ENCODE results near the gene ITGB7.

ITGB7 gene

DNA sequence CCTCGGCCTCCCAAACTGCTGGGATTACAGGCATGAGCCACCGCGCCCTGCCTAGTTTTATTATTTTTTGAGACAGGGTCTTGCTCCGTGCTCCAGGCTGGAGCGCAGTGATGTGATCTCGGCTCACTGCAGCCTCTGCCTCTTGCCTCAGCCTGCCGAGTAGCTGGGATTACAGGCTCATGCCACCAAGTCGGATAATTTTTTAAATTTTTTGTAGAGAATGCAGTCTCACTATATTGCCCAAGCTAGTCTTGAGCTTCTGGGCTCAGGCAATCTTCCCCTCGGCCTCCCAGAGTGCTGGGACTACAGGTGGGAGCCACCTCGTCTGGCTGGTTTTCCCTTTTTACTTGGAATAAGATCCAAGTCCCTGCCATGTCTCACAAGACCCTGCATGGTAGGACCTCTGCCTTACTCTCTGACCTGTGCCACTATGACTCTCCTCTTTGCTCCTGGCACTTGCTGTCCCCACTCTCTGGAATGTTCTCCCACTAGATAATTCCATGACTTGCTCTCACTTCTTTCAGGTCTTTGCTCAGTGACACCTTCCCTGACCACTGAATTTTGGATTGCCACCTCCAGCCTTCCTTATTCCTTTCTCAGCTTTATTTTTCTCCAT is 32.7 kb upstream of the ITGB7 start:
- H3K9me3 ChIP-seq (ENCODE audit: control insufficient read depth in 1 of 2, low read length in 2 of 2) = no peaks in the 10 kb centered on the region
- no peaks in the 10 kb centered on the region for H3K4me1 ChIP-seq (ENCODE audit: control insufficient read depth in 1 of 2, insufficient read depth in 2 of 2, low read length in 2 of 2)
- no peak overlapping the region for H3K9ac ChIP-seq (ENCODE audit: low read depth in 1 of 2, low read length in 2 of 2)
- H3K27ac ChIP-seq (ENCODE audit: low read depth, low read length) = no peak overlapping the region
- peaks cover 6 to 9% of the 10 kb centered on the region in 2 donors for H3K27me3 ChIP-seq (ENCODE audit: control insufficient read depth in 1 of 2, insufficient read depth in 2 of 2, low read length in 2 of 2)
- no peaks in the 10 kb centered on the region for H3K36me3 ChIP-seq (ENCODE audit: control insufficient read depth in 1 of 2, insufficient read depth in 2 of 2, low read length in 2 of 2)
- H3K4me3 ChIP-seq (ENCODE audit: low read depth in 1 of 2, low read length in 2 of 2) = no peak overlapping the region

DNA sequence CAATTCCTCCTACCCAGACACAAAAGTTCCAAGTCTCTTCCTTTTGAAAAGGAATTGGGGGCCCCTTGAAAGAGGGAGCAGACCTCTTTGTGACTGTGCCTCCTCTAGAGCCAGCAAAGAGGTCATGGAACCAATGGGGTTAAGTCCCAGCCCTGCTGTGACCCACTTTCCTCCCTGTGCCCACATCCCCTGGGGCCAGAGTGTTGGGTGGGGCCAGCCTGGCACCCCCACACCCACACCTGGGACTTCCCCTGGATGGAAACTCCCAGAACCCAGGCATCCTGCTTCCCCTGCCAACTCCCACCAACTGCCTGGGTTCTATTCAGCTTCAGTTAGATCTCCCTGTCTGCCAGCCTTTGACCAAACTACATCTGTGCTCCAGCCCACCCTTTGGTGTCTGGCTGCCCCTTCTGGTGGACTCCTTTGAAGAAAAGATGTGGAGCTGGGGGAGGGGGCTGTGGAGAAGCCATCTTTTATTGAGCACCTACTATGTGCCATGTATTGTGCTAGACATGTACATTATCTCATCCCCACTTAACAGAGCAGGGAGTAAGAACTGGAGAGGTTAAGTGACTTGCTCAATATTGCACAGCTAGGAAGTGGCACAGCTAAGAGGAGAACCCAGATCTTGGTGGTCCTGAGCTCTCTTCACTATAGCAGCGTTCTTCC is 29.5 kb upstream of the ITGB7 start:
- H3K4me1 ChIP-seq (ENCODE audit: control insufficient read depth in 1 of 2, insufficient read depth in 2 of 2, low read length in 2 of 2) = peaks cover 19 to 20% of the 10 kb centered on the region in 2 donors
- H3K4me3 ChIP-seq (ENCODE audit: low read depth in 1 of 2, low read length in 2 of 2) = no peak overlapping the region
- no peak overlapping the region for H3K9ac ChIP-seq (ENCODE audit: low read depth in 1 of 2, low read length in 2 of 2)
- H3K27me3 ChIP-seq (ENCODE audit: control insufficient read depth in 1 of 2, insufficient read depth in 2 of 2, low read length in 2 of 2) = peaks cover 4 to 10% of the 10 kb centered on the region in 2 donors
- H3K27ac ChIP-seq (ENCODE audit: low read depth, low read length) = no peak overlapping the region
- H3K36me3 ChIP-seq (ENCODE audit: control insufficient read depth in 1 of 2, insufficient read depth in 2 of 2, low read length in 2 of 2) = no peaks in the 10 kb centered on the region
- H3K9me3 ChIP-seq (ENCODE audit: control insufficient read depth in 1 of 2, low read length in 2 of 2) = no peaks in the 10 kb centered on the region

- Histone ChIP-seq H3K9me3 (ENCODE audit: control insufficient read depth in 1 of 2, low read length in 2 of 2) (no peaks in the 10 kb centered on the region), H3K4me3 (ENCODE audit: low read depth in 1 of 2, low read length in 2 of 2) (no peak overlapping the region), H3K27me3 (ENCODE audit: control insufficient read depth in 1 of 2, insufficient read depth in 2 of 2, low read length in 2 of 2) (peaks cover 7 to 10% of the 10 kb centered on the region in 2 donors), H3K4me1 (ENCODE audit: control insufficient read depth in 1 of 2, insufficient read depth in 2 of 2, low read length in 2 of 2) (peaks cover 26% of the 10 kb centered on the region in 2 donors), H3K9ac (ENCODE audit: low read depth in 1 of 2, low read length in 2 of 2) (no peak overlapping the region), H3K36me3 (ENCODE audit: control insufficient read depth in 1 of 2, insufficient read depth in 2 of 2, low read length in 2 of 2) (no peaks in the 10 kb centered on the region), H3K27ac (ENCODE audit: low read depth, low read length) (no peak overlapping the region)
These were observed 28.8 kb upstream of the ITGB7 start for GRCh38 chr12:53235742-53236442.

- H3K4me3 ChIP-seq (ENCODE audit: low read depth in 1 of 2, low read length in 2 of 2) = no peak overlapping the region
- H3K36me3 ChIP-seq (ENCODE audit: control insufficient read depth in 1 of 2, insufficient read depth in 2 of 2, low read length in 2 of 2) = no peaks in the 10 kb centered on the region
- H3K9me3 ChIP-seq (ENCODE audit: control insufficient read depth in 1 of 2, low read length in 2 of 2) = no peaks in the 10 kb centered on the region
- peaks cover 7 to 10% of the 10 kb centered on the region in 2 donors for H3K27me3 ChIP-seq (ENCODE audit: control insufficient read depth in 1 of 2, insufficient read depth in 2 of 2, low read length in 2 of 2)
- H3K27ac ChIP-seq (ENCODE audit: low read depth, low read length) = no peak overlapping the region
- peaks cover 28 to 30% of the 10 kb centered on the region in 2 donors for H3K4me1 ChIP-seq (ENCODE audit: control insufficient read depth in 1 of 2, insufficient read depth in 2 of 2, low read length in 2 of 2)
- no peak overlapping the region for H3K9ac ChIP-seq (ENCODE audit: low read depth in 1 of 2, low read length in 2 of 2)
These were observed 28.1 kb upstream of the ITGB7 start for GRCh38 chr12:53235164-53235563.

GRCh38 chr12:53234271-53234914 is 27.3 kb upstream of the ITGB7 start:
- H3K27ac ChIP-seq (ENCODE audit: low read depth, low read length) = no peak overlapping the region

DNA sequence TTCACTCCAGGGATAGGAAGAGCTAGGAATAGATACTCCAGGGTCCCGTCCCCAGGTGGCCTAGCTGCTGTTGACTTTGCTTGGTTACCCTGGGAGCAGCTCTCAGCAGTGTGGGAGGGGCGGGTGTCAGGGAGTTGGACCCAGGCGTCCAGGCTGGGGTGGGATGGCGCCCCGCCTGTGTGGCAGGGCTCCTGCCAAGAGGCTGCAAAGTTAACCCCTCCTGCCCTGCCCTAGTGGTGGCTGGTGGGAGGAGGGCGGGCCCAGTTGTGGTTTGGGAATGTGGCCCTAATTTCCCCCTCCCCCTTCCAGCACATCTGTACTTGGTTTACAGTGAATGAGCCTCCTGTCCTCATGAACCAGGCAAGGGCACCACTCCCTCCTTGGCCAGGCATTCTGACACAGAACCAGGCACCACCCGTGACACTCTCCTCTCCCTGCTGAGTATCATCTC is 26.6 kb upstream of the ITGB7 start:
- Histone ChIP-seq H3K4me3 (ENCODE audit: low read depth in 1 of 2, low read length in 2 of 2) (peak overlapping the region in 1 of 2 donors; percentile 10), H3K27me3 (ENCODE audit: control insufficient read depth in 1 of 2, insufficient read depth in 2 of 2, low read length in 2 of 2) (peaks cover 7 to 10% of the 10 kb centered on the region in 2 donors), H3K36me3 (ENCODE audit: control insufficient read depth in 1 of 2, insufficient read depth in 2 of 2, low read length in 2 of 2) (no peaks in the 10 kb centered on the region), H3K9me3 (ENCODE audit: control insufficient read depth in 1 of 2, low read length in 2 of 2) (no peaks in the 10 kb centered on the region), H3K4me1 (ENCODE audit: control insufficient read depth in 1 of 2, insufficient read depth in 2 of 2, low read length in 2 of 2) (peaks cover 28 to 30% of the 10 kb centered on the region in 2 donors), H3K9ac (ENCODE audit: low read depth in 1 of 2, low read length in 2 of 2) (no peak overlapping the region), H3K27ac (ENCODE audit: low read depth, low read length) (no peak overlapping the region)

More at GRCh38 chr12:53234271-53234914, 27.3 kb upstream of the ITGB7 start:
- Histone ChIP-seq H3K4me1 (ENCODE audit: control insufficient read depth in 1 of 2, insufficient read depth in 2 of 2, low read length in 2 of 2) (peaks cover 28 to 30% of the 10 kb centered on the region in 2 donors), H3K9me3 (ENCODE audit: control insufficient read depth in 1 of 2, low read length in 2 of 2) (no peaks in the 10 kb centered on the region), H3K27me3 (ENCODE audit: control insufficient read depth in 1 of 2, insufficient read depth in 2 of 2, low read length in 2 of 2) (peaks cover 7 to 10% of the 10 kb centered on the region in 2 donors), H3K9ac (ENCODE audit: low read depth in 1 of 2, low read length in 2 of 2) (no peak overlapping the region), H3K36me3 (ENCODE audit: control insufficient read depth in 1 of 2, insufficient read depth in 2 of 2, low read length in 2 of 2) (no peaks in the 10 kb centered on the region), H3K4me3 (ENCODE audit: low read depth in 1 of 2, low read length in 2 of 2) (no peak overlapping the region)

- Histone ChIP-seq H3K4me1 (ENCODE audit: control insufficient read depth in 1 of 2, insufficient read depth in 2 of 2, low read length in 2 of 2) (peaks cover 28 to 30% of the 10 kb centered on the region in 2 donors), H3K4me3 (ENCODE audit: low read depth in 1 of 2, low read length in 2 of 2) (peak overlapping the region; percentile 63 to 65), H3K27ac (ENCODE audit: low read depth, low read length) (no peak overlapping the region), H3K36me3 (ENCODE audit: control insufficient read depth in 1 of 2, insufficient read depth in 2 of 2, low read length in 2 of 2) (no peaks in the 10 kb centered on the region), H3K27me3 (ENCODE audit: control insufficient read depth in 1 of 2, insufficient read depth in 2 of 2, low read length in 2 of 2) (peaks cover 7 to 10% of the 10 kb centered on the region in 2 donors), H3K9ac (ENCODE audit: low read depth in 1 of 2, low read length in 2 of 2) (peak overlapping the region in 1 of 2 donors; percentile 15), H3K9me3 (ENCODE audit: control insufficient read depth in 1 of 2, low read length in 2 of 2) (no peaks in the 10 kb centered on the region)
These were observed 25.8 kb upstream of the ITGB7 start for GRCh38 chr12:53232646-53233461.

DNA sequence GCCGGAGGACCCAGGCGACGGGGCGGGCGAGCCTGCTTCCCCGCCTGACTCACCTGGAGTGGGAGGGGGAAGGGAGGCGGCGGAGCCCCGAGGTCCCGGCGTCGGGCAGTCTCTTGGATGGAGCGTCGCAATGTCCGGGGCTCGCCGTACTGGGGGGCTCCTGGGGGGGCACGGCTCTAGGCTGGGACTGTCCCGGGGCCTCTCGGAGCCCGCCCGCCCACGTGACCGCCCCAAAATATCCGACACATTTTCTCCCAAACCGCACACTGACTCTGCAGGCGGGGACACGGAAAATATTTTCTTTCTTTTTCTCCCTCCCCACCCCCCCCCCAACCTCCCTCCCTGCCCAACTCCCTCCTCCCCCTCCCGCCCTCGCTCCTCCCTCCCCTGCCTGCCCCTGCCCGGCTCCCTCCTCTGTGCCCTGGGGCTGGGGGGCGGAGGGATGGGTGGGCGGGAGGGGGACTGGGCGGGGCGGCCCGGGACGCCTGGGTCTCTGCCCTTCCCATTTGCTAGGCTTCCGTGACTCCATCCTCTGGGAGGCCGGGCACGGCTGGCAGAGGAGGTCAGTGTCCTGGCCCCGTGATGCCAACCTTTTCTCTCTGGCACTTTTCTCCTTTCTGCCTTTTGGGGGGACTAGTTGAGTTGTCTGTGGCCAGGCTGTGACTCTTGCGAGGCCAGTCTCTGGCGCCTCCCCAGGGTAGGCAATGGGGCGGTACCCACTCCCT is 25.0 kb upstream of the ITGB7 start, which contains the start of gene RARG:
RARG (minus strand) TSS at position 289 of the 725 bp plus-strand sequence. CDS start 4,664 bp downstream, outside the sequence.
- Histone ChIP-seq H3K27me3 (ENCODE audit: control insufficient read depth in 1 of 2, insufficient read depth in 2 of 2, low read length in 2 of 2) (peaks cover 6 to 7% of the 10 kb centered on the region in 2 donors), H3K4me1 (ENCODE audit: control insufficient read depth in 1 of 2, insufficient read depth in 2 of 2, low read length in 2 of 2) (peaks cover 28 to 30% of the 10 kb centered on the region in 2 donors), H3K9ac (ENCODE audit: low read depth in 1 of 2, low read length in 2 of 2) (peak within 1 kb of the TSS in 1 of 2 donors; percentile 51), H3K9me3 (ENCODE audit: control insufficient read depth in 1 of 2, low read length in 2 of 2) (no peaks in the 10 kb centered on the region), H3K36me3 (ENCODE audit: control insufficient read depth in 1 of 2, insufficient read depth in 2 of 2, low read length in 2 of 2) (no peaks in the 10 kb centered on the region), H3K27ac (ENCODE audit: low read depth, low read length) (peak within 1 kb of the TSS; percentile 39), H3K4me3 (ENCODE audit: low read depth in 1 of 2, low read length in 2 of 2) (peak within 1 kb of the TSS; percentile 63 to 65)

DNA sequence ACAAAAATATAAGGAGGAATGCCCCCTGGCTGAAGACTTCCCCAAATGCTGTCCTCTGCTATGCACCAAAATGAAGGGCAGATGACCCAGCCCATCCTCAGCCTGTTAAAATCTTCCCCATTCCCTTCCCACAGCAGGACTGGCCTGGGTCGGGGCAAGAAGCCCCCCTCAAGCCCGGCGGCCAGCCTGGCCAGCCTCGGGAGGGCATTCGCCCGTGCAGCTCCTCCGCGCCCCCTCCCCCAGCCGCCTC is 24.5 kb upstream of the ITGB7 start:
- peak overlapping the region in 1 of 2 donors; percentile 51 for H3K9ac ChIP-seq (ENCODE audit: low read depth in 1 of 2, low read length in 2 of 2)
- H3K4me3 ChIP-seq (ENCODE audit: low read depth in 1 of 2, low read length in 2 of 2) = peak overlapping the region; percentile 57 to 64
- H3K27me3 ChIP-seq (ENCODE audit: control insufficient read depth in 1 of 2, insufficient read depth in 2 of 2, low read length in 2 of 2) = peaks cover 6 to 7% of the 10 kb centered on the region in 2 donors
- peak overlapping the region; percentile 39 for H3K27ac ChIP-seq (ENCODE audit: low read depth, low read length)
- H3K9me3 ChIP-seq (ENCODE audit: control insufficient read depth in 1 of 2, low read length in 2 of 2) = no peaks in the 10 kb centered on the region
- no peaks in the 10 kb centered on the region for H3K36me3 ChIP-seq (ENCODE audit: control insufficient read depth in 1 of 2, insufficient read depth in 2 of 2, low read length in 2 of 2)
- H3K4me1 ChIP-seq (ENCODE audit: control insufficient read depth in 1 of 2, insufficient read depth in 2 of 2, low read length in 2 of 2) = peaks cover 28 to 30% of the 10 kb centered on the region in 2 donors
